K562 (cell line): ENCODE measurements around the gene TNFAIP3. TPM values are rescaled to one million over a fixed set of nuclear protein-coding genes. Genes with fewer than 3 reads are reported as not detected.

Experiments used
- ASH1L ChIP-seq: fragments of 450-650 bp; IDR thresholded peaks from 2 replicates; pipeline ENCODE4 v1.6.1; 2018; ENCODE audit warnings: borderline replicate concordance, mild to moderate bottlenecking, low read depth; ENCODE audit not compliant: partially characterized antibody
- DPF2 ChIP-seq: fragments of 450-650 bp; IDR thresholded peaks from 2 replicates; pipeline ENCODE4 v1.6.1; 2016
- E2F4 ChIP-seq: sonication (generic); formaldehyde crosslinking; IDR thresholded peaks from 2 replicates; pipeline ENCODE4 v1.8.0; 2022; ENCODE audit warnings: mild to moderate bottlenecking, low read depth, missing genetic modification reagents
- FOXJ3 ChIP-seq: sonication (generic); formaldehyde crosslinking; IDR thresholded peaks from 2 replicates; pipeline ENCODE4 v1.4.0; 2020; ENCODE audit warnings: mild to moderate bottlenecking, missing genetic modification reagents
- FOXP1 ChIP-seq: sonication (generic); formaldehyde crosslinking; IDR thresholded peaks from 2 replicates; pipeline ENCODE4 v1.8.0; 2022; ENCODE audit warnings: mild to moderate bottlenecking, missing genetic modification reagents
- GABPB1 ChIP-seq: sonication (generic); formaldehyde crosslinking; IDR thresholded peaks from 2 replicates; pipeline ENCODE4 v1.8.0; 2022; ENCODE audit warnings: mild to moderate bottlenecking, missing genetic modification reagents
- HDAC1 ChIP-seq, 2 experiments: fragments of 450-650 bp; IDR thresholded peaks; 2 replicates each; pipeline ENCODE4 v1.6.1; 2016 to 2017; ENCODE audit warnings: inconsistent platforms in 1 of 2, mild to moderate bottlenecking in 1 of 2, moderate library complexity in 1 of 2
- LARP7 ChIP-seq: fragments of 450-650 bp; IDR thresholded peaks from 2 replicates; pipeline ENCODE4 v1.6.1; 2016
- LEF1 ChIP-seq: fragments of 450-650 bp; IDR thresholded peaks from 2 replicates; pipeline ENCODE4 v1.6.1; 2016; ENCODE audit warnings: mild to moderate bottlenecking
- NFIX ChIP-seq: fragments of 250-450 bp; sonication (Bioruptor Pico); IDR thresholded peaks from 2 replicates; pipeline ENCODE4 v1.4.0; 2020; ENCODE audit warnings: low read depth, mild to moderate bottlenecking, moderate library complexity
- NR0B1 ChIP-seq: fragments of 450-650 bp; IDR thresholded peaks from one replicate; pipeline ENCODE4 v1.6.1; 2018; ENCODE audit warnings: mild to moderate bottlenecking, moderate library complexity; ENCODE audit not compliant: partially characterized antibody
- NR1H2 ChIP-seq: sonication (generic); formaldehyde crosslinking; IDR thresholded peaks from 2 replicates; pipeline ENCODE4 v1.4.0; 2020; ENCODE audit warnings: mild to moderate bottlenecking, missing genetic modification reagents
- SP1 ChIP-seq: sonication (generic); formaldehyde crosslinking; IDR thresholded peaks from 2 replicates; pipeline ENCODE4 v1.8.1; 2022; ENCODE audit warnings: mild to moderate bottlenecking, missing genetic modification reagents
- SRF ChIP-seq, 2 experiments: fragments of 250-450, 450-650 bp in 1 of 2; sonication (Bioruptor Pico) in 1 of 2; sonication (generic) in 1 of 2; formaldehyde crosslinking; IDR thresholded peaks; 2 replicates each; pipeline versions ENCODE4 v1.5.0 to v1.5.1; 2020 to 2022; ENCODE audit warnings: mild to moderate bottlenecking in 1 of 2, missing genetic modification reagents in 1 of 2
- TEAD4 ChIP-seq, 2 experiments: sonication (generic) in 1 of 2; formaldehyde crosslinking in 1 of 2; IDR thresholded peaks; 2 replicates each; pipeline versions ENCODE4 v1.6.1 to v1.8.0; 2012 to 2022; ENCODE audit warnings: borderline replicate concordance in 1 of 2, inconsistent platforms in 1 of 2, low read length in 1 of 2, mild to moderate bottlenecking in 1 of 2, missing genetic modification reagents in 1 of 2
- TSC22D4 ChIP-seq: fragments of 450-650 bp; IDR thresholded peaks from 2 replicates; pipeline ENCODE4 v1.6.1; 2016; ENCODE audit warnings: missing genetic modification characterization, missing biosample characterization, control low read depth
- ZNF146 ChIP-seq: IDR thresholded peaks from one replicate; pipeline ENCODE4 v1.6.1; 2018; ENCODE audit warnings: missing compliant biosample characterization; ENCODE audit not compliant: unreplicated experiment
- ZNF436 ChIP-seq: fragments of 250-450, 450-650 bp; sonication (Bioruptor Pico); formaldehyde crosslinking; IDR thresholded peaks from 2 replicates; pipeline ENCODE4 v1.7.0; 2020; ENCODE audit warnings: mild to moderate bottlenecking
- ZNF592 ChIP-seq: fragments of 450-650 bp; IDR thresholded peaks from 2 replicates; pipeline ENCODE4 v1.6.1; 2017; ENCODE audit warnings: antibody characterized with exemption, mild to moderate bottlenecking
- ZNF668 ChIP-seq: fragments of 250-450 bp; sonication (Bioruptor Pico); IDR thresholded peaks from 2 replicates; pipeline ENCODE4 v1.8.0; 2022; ENCODE audit warnings: mild to moderate bottlenecking, inconsistent platforms
- ZNF740 ChIP-seq, 3 experiments: fragments of 200-800 bp in 1 of 3; sonication (Bioruptor generic) in 1 of 3; sonication (generic) in 1 of 3; formaldehyde crosslinking in 1 of 3; IDR thresholded peaks; 2 replicates each; pipeline versions ENCODE4 v1.6.1 to v1.8.0; 2016 to 2022; ENCODE audit warnings: mild to moderate bottlenecking in 2 of 3, missing compliant biosample characterization in 2 of 3, missing genetic modification characterization in 2 of 3, missing genetic modification reagents in 1 of 3
- polyA plus RNA-seq, 8 experiments: library from polyadenylated mRNA; depleted of rRNA in 4 of 8; stranded (reverse) in 5 of 8; unstranded in 3 of 8; fragments of >200 nt; fragmentation: Nextera tagmentation in 2 of 8; fragmentation: Illumina TruSeq in 1 of 8; extraction: Ambion mirVana in 2 of 8; extraction: Trizol in 1 of 8; gene quantifications; 2 replicates each; pipeline versions ENCODE4 v1.2.1 to v1.2.3, GENCODE V29; 2011 to 2014; ENCODE audit warnings: inconsistent platforms in 1 of 8, missing spikeins in 1 of 8
- total RNA-seq, 7 experiments: library from RNA; depleted of rRNA in 6 of 7; stranded (reverse); fragments of >200 nt in 6 of 7; fragmentation: Illumina TruSeq in 2 of 7; extraction: Trizol in 2 of 7; gene quantifications; 2 replicates each; pipeline versions ENCODE4 v1.2.1 to v1.2.3, GENCODE V29; 2011 to 2021; ENCODE audit warnings: low replicate concordance in 1 of 7

TNFAIP3 gene
- total and polyA plus RNA-seq, 9 of the 15 experiments (the other 6 are each of a cell fraction or from before 2014, with no cell fraction given), result 0.79 to 17.0 (median 6.4) TPM

GRCh38 chr6:137910424-137910834 lies 43.4 kb downstream of the TNFAIP3 start (continued):
- TF ChIP-seq ASH1L (no peak), ZNF146 (CRISPR knock-in tag) (no peak), NR0B1 (no peak), ZNF592 (peak; percentile 90), NR1H2 (CRISPR knock-in tag) (no peak), TSC22D4 (no peak), SP1 (CRISPR knock-in tag) (no peak), HDAC1 (IDR thresholded peaks at IDR 0.05) (peak in 1 of 2 experiments; percentile 81; a peak in 2 of 4 replicates), ZNF436 (CRISPR knock-in tag) (no peak), FOXP1 (no peak), FOXJ3 (CRISPR knock-in tag) (no peak), E2F4 (no peak), DPF2 (peak; percentile 95), SRF (CRISPR knock-in tag; IDR thresholded peaks at IDR 0.05) (peak in 1 of 2 experiments; percentile 57; a peak in 1 of 4 replicates), LEF1 (peak; percentile 89; the same call in 1 of the 2 replicates), ZNF668 (peak; percentile 60; the same call in 1 of the 2 replicates), GABPB1 (CRISPR knock-in tag) (no peak), NFIX (0 out of 2 replicates have a peak, but pooled peaks have one; percentile 26), TEAD4 (IDR thresholded peaks at IDR 0.05; ENCODE audit: low read length) (peak; percentile 63), TEAD4 (CRISPR knock-in tag; IDR thresholded peaks at IDR 0.05; ENCODE audit: borderline replicate concordance) (no peak), LARP7 (no peak), ZNF740 (CRISPR knock-in tag; IDR thresholded peaks at IDR 0.05) (no peak), ZNF740 (tag; IDR thresholded peaks at IDR 0.05) (no peak)
